Erythroblast (primary cell): ENCODE results near the gene CCDC6.
A peak's percentile ranks its signal among the peaks of the same experiment; 100 is the strongest.
"Not testable (repeated sequence)": the region's sequence is repeated elsewhere in the genome, so short reads cannot be mapped to it uniquely, and the experiment has no call there.

Experiments
- DNase-seq, 2 experiments: peaks; one replicate each; lab custom pipeline; 2025; lab: John Stamatoyannopoulos, UW
- GATA1 ChIP-seq: IDR thresholded peaks from 2 replicates; pipeline ENCODE4 v1.6.1; 2011; ENCODE audit warnings: low read depth, mild to moderate bottlenecking, control low read depth, low read length, moderate library complexity
- POLR2A ChIP-seq: IDR thresholded peaks from 2 replicates; pipeline ENCODE4 v1.6.1; 2011; ENCODE audit warnings: mild to moderate bottlenecking, low read length

Gene CCDC6

GRCh38 chr10:59881640-59882039 is 24.7 kb downstream of the CCDC6 start:
- TF ChIP-seq GATA1 (no peak), POLR2A (no peak)
- no peak for DNase-seq

GRCh38 chr10:59880971-59881510 is 25.3 kb downstream of the CCDC6 start:
- TF ChIP-seq GATA1 (no peak), POLR2A (no peak)
- peak; percentile 72 to 80 for DNase-seq

GRCh38 chr10:59880019-59880717 is 26.2 kb downstream of the CCDC6 start:
- TF ChIP-seq POLR2A (no peak), GATA1 (no peak)
- no peak for DNase-seq

DNA sequence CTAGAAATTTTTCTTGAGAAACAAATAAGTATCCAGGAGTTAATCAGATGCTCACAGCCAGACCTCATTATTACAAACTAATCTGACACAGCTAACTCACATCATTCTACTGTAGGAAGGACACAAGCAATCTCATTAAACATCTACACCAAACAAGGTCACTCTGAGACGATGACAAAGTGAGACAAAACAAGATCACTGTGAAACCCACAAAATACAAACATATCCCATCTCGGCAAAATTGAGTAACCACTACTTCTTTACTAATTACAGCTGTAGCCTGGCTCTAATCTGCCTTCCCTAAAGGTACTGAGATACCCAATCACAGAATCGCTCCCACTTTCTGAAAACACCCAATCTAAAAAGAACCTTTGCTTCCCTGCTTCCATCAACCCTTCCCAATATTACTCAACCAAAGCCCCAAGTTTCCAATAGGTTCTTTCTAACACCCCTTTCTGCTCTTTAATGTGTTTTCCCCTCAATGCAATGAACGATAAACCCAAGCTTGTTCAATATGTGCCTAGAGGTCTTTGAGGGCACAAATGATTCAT is 26.9 kb downstream of the CCDC6 start:
- TF ChIP-seq POLR2A (no peak), GATA1 (no peak)
- no peak for DNase-seq

GRCh38 chr10:59878915-59879314 is 27.4 kb downstream of the CCDC6 start:
- no peak for TF ChIP-seq POLR2A
- no peak for TF ChIP-seq GATA1
- DNase-seq: no peak

- TF ChIP-seq POLR2A (no peak), GATA1 (no peak)
- no peak for DNase-seq
Measured at GRCh38 chr10:59878289-59878688, 28.1 kb downstream of the CCDC6 start.

- no peak for DNase-seq
- TF ChIP-seq GATA1: no peak
- TF ChIP-seq POLR2A: no peak
Measured at GRCh38 chr10:59877191-59877671, 29.1 kb downstream of the CCDC6 start.

DNA sequence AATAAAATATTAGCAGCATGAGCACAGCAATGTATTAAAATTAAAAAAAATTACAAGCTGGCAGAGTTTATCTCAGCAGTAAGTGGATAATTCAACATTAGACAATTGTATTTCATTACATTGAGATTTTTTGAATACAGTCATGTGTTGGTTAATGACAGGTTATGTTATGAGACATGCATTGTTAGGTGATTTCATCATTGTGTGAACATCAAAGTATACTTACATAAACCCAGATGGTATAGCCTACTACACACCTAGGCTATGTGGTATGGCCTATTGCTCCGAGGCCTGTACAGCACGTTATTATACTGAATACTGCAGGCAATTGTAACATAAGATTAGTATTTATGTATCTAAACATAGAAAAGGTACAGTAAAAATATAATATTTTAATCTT is 29.7 kb downstream of the CCDC6 start:
- no peak for DNase-seq
- TF ChIP-seq POLR2A (no peak), GATA1 (no peak)

GRCh38 chr10:59876208-59876607 is 30.1 kb downstream of the CCDC6 start:
- DNase-seq: not testable (repeated sequence)

DNA sequence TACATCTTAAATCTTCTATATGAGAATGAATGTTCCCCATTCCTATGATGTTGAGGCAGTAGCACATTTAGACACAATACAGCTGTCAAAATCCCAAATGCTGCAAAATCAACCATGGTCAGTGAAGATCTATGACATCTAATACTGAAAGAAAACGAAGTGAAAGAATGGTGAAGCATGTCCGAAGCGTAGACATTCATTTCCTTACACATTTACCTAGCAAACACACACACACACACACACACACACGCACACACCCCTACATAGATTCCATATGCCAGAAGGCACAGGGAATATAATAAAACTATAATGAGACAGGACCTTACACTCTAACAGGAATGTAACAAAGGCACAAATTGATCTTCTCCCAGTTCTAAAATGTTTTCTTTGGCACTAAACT is 32.5 kb downstream of the CCDC6 start:
- no peak for DNase-seq
- TF ChIP-seq GATA1 (no peak), POLR2A (no peak)

DNA sequence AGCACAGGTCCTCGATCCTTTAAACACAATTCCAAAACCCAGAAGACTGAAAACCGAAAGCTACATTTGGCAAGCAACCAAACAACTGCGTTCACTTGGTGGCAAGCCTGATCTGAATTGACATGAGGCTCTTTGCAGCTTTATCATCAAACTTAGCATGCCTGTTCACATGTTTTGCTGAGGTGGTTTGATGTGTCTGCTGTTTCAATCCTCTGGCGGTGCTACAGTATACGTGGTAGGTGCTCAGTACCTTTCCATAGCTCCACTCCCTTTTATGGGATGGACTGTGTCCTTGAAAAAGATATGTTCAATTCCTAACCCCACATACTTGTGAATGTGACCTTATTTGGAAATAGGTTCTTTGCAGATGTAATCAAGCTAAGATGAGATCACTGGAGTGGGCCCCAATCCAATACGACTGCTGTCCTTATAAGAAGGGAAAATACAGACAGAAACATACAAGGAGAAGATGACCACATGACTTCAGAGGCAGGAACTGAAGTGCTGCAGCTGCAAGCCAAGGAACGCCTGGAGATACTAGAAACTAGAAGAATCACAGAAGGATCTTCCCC is 33.4 kb downstream of the CCDC6 start:
- TF ChIP-seq GATA1 (no peak), POLR2A (no peak)
- DNase-seq: peak; percentile 60 to 81

DNA sequence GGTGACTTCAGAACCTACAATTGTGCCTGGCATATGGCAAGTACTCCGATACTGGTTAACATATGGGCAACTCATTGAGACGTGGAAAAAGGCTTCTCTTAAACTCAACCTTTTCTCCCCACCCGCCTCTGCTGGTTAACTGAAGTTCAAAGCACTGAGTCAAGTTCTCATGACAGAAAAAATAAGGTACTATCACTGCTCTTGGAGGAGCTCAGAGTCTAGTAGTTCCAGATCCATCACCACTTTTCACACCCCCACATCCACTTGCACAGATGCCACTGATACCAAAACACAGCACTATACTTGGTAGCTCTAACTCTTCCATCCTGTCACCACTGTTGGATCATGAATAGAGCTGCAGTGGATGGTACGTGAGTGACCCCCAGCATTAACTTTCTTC is 36.2 kb downstream of the CCDC6 start:
- DNase-seq: no peak
- TF ChIP-seq GATA1 (no peak), POLR2A (no peak)

DNA sequence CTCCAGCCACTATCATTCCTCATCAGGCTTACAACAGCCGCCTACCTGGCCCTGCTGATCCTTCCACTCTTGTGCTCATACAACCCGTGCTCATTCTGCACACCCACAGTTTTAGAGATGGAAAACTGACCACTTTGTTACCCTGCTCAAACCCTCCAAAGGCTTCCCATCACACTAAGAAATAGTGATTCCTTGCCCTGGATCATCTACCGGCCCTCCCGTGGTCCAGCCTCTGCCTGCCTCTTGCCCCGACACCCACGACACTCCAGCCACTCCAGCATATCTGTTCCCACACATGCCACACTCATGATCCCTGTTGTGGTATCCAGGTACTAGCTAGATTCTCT is 36.8 kb downstream of the CCDC6 start:
- DNase-seq: no peak
- TF ChIP-seq GATA1: no peak
